DND-41 (cell line): ENCODE data around the gene ARHGAP26.

Experiments
- EZH2 ChIP-seq: IDR thresholded peaks from 3 replicates; pipeline ENCODE4 v1.6.1; 2012; ENCODE audit warnings: borderline replicate concordance, low read depth, mild to moderate bottlenecking, moderate library complexity, low read length, inconsistent platforms; ENCODE audit not compliant: severe bottlenecking
- TF ChIP-seq, protein P1 (sequence below): IDR thresholded peaks from 2 replicates; pipeline ENCODE4 v1.5.1; 2012; ENCODE audit warnings: borderline replicate concordance, low read length, moderate library complexity, mild to moderate bottlenecking; ENCODE audit not compliant: poor library complexity, severe bottlenecking; ENCODE audit errors: extremely low read depth

DNA sequence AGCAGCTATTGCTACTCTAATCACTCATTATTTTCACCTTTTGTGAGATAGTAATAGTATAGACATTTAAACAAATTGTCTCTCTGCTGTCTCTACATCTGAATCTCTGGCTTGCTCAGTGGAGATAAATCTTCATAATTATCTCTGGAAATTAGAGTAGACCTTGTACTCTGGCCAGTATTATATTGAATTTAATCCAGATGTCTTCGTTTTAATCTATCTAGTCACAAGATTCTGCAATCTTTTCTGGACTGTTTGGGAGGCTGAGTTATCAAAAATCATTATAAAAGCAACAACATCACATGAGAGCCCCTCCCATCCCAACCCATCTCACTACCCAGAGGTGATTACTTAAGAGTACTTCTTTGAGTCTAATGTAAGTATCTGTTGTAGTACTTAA, 19.0 kb downstream of the ARHGAP26 start:
- TF ChIP-seq, protein P1, sequence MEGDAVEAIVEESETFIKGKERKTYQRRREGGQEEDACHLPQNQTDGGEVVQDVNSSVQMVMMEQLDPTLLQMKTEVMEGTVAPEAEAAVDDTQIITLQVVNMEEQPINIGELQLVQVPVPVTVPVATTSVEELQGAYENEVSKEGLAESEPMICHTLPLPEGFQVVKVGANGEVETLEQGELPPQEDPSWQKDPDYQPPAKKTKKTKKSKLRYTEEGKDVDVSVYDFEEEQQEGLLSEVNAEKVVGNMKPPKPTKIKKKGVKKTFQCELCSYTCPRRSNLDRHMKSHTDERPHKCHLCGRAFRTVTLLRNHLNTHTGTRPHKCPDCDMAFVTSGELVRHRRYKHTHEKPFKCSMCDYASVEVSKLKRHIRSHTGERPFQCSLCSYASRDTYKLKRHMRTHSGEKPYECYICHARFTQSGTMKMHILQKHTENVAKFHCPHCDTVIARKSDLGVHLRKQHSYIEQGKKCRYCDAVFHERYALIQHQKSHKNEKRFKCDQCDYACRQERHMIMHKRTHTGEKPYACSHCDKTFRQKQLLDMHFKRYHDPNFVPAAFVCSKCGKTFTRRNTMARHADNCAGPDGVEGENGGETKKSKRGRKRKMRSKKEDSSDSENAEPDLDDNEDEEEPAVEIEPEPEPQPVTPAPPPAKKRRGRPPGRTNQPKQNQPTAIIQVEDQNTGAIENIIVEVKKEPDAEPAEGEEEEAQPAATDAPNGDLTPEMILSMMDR = no peak
- no peak for TF ChIP-seq EZH2
